Activated CD4-positive, alpha-beta T cell treated with anti-CD3 and anti-CD28 coated beads, Interleukin-2, amount 50 U/mL, for 16 hours (primary cell): ENCODE measurements around the gene LCE3C.
"Not testable (repeated sequence)": the region's sequence is repeated elsewhere in the genome, so short reads cannot be mapped to it uniquely, and the experiment has no call there.

Experiments used
- DNase-seq: peaks from one replicate; pipeline ENCODE4 v3.0.0-alpha.2; 2020

Gene LCE3C, protein sequence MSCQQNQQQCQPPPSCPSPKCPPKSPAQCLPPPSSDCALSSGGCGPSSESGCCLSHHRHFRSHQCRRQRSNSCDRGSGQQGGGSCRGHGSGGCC

DNA sequence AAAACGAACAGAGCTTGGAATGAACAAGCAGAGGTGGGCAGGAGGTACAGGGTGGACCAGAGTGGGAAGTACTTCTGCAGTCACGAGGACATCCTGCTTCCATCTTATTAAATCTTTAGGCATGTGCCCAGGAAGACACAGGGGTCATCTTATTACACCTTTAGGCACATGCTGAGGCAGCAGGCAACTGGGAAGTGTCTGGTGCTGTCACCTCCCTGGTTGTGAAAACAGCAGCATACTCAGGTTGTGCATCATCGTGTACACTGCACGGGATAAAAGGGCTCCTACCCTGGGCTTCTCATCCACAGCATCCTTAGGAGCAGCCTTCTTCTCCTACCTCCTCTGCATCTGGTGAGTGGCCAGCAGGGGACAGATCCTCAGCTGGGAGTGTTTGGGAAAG is at the start of gene LCE3C:
LCE3C (plus strand) TSS at position 301 of the 400 bp plus-strand sequence. CDS start 498 bp downstream, outside the sequence.
- DNase-seq: no peak

DNA sequence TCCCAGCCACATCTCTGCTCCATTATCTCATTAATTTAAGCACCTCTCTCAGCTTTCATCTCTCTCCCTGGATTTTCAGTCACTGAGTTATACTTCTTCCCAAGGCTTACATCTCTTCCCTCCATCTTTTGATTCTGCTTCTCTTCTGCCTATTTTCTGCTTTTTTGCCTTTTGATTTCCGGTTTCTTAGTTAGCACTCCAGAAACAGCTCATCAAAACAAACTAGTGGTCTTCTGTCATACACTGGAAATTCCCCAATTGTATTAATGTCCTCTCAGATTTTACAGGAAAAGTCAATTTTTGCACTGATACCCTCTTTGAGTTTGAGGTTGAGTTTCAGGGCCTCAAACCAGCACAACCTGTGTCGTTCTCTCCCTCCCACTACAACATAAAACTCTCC is 34.9 kb upstream of the LCE3C start:
- DNase-seq: no peak

DNA sequence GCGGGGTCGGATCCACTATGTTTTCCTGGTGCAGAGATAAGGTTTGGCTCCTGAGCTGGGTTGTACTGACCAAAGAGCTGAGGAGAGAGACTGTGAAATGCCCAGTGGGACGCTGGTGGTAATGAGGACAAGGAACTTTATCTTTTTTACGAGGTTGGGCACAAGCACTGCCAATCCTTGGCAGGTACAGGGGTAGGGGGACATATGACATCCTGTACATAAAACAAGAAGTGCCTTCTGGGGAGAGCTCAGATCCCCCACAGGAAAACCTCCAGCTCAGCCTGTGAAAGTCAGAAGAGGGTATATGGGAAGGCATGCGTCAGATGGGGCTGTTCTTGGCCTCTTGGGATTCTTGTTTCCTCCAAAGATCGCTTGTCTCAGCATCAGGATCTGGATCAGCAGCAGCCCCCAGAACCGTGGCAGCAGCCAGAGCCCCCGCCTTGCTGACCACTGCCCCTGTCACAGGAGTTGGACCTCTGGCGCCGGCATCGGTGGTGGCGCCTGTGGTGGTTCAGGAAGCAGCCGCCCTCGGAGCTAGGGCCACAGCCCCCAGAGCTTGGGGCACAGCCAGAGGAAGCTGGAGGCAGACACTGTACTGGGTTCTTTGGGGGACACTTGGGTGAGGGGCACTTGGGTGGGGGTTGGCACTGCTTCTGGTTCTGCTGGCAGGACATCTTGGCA is 34.4 kb upstream of the LCE3C start:
- DNase-seq: no peak

DNA sequence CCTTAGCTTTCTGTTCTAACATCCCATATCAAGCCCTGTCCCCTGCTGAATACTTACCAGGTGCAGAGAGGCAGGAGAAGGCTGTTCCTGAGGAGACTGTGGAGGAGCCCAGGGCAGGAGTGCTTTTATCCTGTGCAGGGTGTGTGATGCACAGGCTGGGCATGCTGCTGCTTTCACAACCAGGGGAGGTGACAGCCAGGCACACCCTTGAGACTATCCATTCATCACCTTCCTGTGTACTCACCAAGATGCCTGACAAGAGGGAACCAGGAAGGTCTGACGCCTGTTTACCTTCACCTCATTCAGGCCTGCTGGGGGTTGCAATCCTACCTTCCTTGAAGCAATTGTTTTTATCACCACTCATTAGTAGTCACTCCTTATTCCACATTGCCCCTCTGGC is 33.4 kb upstream of the LCE3C start, which contains the start of gene LCE3E:
LCE3E (minus strand) TSS at position 100 of the 400 bp plus-strand sequence. CDS start 572 bp downstream, outside the sequence.
- DNase-seq: no peak

DNA sequence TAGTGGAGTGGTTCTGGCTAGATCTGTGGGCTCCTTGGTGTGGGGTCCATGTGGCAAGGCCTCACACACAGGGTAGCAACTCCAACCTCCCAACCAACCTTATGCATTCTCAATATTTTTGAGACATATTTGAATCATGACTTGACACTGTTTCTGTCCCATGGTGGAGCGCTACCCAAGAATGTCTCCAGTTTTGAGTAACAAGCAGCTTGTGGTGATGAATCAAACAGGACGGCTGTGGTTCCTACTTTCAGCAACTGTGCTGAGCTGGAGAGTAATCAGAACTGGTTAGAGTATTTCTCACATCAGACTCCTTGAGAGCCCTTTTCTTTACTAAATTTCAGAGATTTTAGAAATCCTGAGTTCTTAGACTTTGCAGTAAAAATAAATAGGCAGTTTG is 22.9 kb upstream of the LCE3C start:
- peak; percentile 88 for DNase-seq

DNA sequence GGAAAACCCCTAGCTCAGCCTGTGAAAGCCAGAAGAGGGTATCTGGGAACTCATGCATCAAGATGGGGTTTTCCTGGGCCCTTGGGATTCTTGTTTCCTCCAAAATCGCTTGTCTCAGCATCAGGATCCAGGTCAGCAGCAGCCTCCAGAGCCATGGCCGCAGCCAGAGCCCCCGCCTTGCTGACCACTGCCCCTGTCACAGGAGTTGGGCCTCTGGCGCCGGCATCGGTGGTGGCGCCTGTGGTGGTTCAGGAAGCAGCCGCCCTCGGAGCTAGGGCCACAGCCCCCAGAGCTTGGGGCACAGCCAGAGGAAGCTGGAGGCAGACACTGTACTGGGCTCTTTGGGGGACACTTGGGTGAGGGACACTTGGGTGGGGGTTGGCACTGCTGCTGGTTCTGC is 20.5 kb upstream of the LCE3C start:
- not testable (repeated sequence) for DNase-seq

DNA sequence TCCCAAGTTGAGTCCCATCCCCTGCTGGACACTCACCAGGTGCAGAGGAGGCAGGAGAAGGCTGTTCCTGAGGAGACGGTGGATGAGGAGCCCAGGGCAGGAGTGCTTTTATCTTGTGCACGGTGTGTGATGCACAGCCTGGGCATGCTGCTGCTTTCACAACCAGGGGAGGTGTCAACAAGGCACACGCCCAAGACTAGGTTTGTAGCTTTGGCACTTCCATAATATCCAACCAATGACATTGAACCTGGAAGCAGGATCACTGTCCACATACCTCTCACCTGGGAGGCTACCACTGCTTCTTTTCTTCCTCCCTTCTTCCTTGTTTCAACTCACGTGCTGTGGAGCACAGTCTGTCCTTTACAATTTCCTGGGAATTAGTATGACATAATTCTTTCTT is 19.6 kb upstream of the LCE3C start, which contains the start of gene LCE3D:
LCE3D (minus strand) TSS at position 84 of the 400 bp plus-strand sequence. CDS start 580 bp downstream, outside the sequence.
- DNase-seq: no peak

DNA sequence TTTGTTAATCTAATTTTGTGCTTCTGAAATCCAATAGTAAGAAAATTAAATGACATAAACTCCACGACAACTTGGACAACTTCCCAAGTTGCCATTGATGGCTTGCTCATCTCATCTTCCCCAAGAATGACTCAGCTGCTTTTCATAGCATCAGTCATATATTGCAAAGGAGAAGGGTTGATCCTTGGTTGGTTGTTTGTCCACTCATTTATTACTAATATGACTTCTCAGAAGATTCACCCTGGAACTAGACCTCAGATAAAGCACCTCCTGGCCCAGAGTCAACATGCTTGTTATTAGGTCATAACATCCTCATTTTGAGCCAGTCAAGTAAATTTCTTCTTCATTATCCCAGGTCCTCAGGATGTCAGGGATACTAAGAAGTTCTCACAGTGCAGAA is 17.4 kb upstream of the LCE3C start:
- peak; percentile 17 for DNase-seq

DNA sequence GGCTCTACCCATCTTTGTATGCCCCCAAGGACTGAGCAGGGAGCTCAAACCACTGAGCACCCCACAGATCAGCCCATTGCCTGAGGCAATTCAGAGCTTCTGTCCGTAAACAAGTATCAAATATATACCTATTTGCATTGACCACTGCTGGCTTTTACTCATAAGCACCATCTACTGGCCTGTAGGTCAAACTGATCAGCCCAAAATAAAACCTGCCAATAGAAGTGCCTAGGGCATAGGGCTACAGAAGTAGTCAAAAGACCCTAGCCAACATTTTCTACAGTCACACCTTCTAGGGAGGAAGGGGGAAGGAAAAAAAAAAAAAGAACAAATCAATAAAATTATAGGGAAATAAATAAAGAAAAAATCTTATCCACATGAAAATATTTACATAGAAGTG is 14.4 kb upstream of the LCE3C start:
- no peak for DNase-seq

DNA sequence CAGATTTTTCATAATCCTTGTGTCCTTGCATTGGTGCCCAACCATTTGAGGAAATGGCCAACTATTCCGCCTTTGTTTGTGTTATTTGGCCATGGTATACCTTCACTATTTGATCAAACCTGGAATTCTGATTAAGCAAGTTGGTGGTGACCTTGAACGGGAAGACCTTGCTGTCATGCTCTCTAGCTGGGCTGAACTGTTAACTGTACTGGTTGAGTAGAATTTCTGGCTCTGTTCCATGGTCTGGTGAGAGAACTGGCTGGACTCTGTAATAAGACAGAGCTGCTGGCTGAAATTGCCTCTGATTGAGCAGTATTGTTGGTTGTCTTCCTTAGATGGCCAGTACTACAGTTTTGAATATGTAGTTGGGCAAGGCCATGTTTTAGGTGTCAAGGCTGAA is 3.0 kb upstream of the LCE3C start:
- DNase-seq: no peak

DNA sequence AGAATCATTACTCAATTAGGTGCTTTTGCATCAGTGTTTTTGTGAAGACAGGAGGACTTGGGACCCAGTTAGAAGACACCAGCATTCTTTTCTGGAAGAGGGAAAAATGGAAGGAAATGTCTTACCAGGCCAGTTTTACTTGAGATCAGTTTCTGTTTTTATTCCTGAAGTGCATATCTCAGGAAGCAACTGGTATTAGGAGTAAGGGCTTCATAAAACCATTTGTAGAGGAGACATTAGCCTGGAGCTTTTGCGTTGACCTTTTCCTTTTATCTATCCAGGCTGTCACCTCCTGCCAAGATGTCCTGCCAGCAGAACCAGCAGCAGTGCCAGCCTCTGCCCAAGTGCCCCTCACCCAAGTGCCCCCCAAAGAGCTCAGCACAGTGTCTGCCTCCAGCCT is 13.5 kb downstream of the LCE3C start, which contains the start of gene LCE3B:
LCE3B (plus strand) TSS at position 301 of the 400 bp plus-strand sequence; CDS start at position 301, 0 bp downstream.
- DNase-seq: no peak

DNA sequence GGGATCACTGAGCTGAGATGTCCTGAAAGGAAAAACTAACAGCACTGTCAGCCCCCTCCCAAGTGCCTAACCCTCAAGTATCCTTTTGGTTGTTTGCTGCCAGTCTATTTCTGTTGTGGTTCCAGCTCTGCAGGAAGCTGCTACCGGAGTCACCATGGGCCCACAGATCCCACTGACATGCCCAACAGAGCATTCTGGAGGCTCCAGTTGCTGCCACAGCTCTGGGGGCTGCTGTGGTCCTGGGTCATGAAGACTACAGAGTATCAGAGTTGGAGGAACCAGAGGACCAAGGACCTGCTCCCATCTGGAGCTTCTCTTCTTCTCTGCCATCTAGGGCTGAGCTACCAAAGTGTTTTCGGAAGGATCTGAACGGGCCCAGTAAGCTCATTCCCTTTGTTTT is 22.0 kb downstream of the LCE3C start:
- no peak for DNase-seq

DNA sequence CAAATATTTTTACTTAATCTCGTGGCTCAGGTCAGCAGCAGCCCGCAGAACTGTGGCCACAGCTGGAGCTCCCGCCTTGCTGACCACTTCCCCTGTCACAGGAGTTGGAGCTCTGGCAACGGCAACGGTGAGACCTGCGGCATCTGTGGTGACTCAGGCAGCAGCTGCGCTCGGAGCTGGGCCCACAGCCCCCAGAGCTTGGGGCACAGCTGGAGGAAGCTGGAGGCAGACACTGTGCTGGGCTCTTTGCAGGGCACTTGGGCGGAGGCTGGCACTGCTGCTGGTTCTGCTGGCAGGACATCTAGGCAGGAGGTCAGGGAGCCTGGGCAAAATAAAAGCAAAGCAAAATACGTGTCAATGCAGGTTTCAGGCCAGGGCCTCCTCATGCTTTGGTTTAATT is 22.8 kb downstream of the LCE3C start, which contains the start of gene LCE3A:
LCE3A (minus strand) TSS at position 301 of the 400 bp plus-strand sequence; CDS start at position 301, 0 bp downstream.
- peak; percentile 40 for DNase-seq

DNA sequence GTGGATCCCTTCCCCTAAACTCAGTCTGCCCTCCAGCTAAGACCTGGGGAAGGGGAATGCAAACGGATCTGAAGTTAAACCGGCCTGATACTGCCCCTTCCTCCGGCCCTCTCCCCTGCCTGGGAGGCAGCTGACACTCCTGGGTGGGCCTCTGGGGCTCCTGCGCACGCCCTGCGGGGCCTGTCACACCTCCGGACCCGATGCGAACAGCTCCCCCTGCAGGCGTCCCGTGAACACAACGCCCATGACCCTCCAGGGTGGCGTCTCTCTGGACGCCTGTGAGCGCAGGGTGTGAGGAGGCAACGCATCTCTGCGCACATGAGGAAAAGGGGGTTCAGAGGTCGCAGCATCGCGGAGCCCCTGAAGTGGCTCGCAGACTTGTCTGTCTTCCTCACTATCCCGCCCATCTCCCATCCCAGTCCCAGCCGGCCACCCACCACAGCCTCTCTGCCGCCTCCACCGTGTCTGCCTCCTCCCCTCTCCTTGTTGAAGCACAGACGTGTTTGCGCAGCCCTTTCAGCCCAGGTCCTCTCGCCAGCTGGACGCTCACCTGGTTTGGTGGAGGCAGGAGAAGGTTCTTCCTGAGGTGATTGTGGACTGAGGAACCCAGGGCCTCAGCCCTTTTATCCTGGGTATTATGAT is 23.3 kb downstream of the LCE3C start:
- DNase-seq: peak; percentile 53

DNA sequence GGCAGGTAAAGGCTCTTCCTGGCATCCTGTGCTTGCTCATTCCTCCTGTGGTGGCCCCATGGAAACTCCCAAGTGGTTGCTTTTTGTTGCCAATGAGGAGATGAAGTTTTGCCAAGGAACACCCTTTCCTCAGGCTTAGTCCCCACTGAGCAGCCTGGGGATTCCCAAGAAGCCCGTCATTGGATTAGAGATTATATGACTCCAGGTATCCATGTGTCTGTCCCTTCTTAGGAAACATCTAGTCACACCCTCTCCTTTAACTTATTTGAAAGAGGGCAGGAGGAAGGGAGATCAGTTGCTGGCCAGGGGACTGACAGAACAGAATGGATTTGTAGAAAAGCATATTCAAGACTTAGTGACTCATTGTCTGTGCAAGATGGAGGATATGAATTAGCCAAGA is 26.7 kb downstream of the LCE3C start:
- DNase-seq: no peak

DNA sequence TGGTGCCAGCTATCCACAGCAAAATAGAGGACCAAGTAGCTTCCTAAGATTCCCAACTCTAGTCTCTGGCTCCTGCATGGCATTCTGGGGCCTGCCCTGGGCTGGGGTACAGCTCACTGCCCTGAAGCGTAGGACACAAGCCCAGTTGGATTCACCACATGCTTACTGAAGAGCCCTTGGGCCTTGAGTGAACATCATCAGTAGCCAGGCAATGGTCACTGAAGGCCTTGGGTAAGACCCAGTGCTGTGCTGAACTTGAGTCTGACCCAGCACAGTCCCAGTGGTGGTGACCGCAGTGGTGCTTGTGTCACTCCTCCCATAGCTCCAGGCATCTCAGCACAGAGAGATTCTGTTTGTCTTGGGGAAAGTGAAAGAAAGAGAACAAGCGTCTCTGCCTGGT is 30.6 kb downstream of the LCE3C start:
- no peak for DNase-seq

DNA sequence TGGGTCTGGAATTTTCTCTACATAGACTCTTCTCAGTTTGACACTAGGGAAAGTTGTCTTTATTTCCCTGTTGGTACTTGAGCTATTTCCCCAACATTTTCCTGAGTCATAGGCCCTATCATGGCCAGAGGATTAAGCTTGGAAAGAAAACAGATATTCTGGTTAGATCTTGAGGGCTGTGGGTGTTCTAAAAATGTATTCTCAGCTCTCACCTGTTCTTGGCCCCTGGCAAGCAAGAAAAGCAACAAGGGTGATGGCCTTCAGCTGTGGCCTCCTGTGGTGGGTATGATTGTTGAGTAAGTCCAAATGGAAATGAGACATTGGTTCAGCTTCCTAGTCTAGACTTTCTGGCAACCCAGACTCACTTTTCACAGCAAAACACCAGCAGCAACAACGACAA is 40.3 kb downstream of the LCE3C start:
- no peak for DNase-seq

DNA sequence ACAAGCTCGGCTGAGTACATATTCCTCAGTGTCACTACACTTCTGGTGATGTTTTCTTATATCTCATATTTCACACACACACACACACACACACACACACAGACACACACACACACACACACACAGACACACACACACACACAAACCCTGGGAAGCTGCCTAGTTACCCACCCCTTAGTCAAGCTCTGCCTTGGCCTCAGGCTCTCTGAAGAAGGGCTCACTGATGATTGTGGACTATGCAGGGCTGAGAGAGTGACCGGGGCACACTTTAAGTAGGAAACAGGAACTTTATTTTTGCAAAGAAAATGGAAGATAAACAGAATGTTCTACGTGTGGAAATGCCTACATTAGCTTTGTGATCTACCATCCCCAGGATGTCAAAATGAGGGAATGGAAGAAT is 43.9 kb downstream of the LCE3C start:
- DNase-seq: no peak

DNA sequence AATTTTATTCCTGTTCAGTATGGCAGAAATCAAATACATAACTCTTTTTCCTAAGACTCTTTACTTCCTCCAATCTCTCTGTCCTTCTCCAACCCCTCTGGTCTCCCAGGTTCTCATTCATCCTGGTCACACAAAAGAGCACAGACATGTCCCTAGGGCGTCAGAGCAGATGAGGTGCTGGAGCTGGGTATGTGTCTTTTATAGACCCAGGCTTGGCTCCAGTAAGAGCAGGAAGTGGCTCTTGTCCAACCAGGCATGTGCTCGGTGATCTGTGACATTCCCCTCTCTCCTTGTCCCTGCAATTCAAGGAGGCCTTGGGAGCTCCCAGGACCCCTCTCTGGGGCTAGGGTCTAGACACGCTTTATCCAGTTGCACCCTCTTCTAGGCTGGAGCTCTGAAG is 45.1 kb downstream of the LCE3C start:
- no peak for DNase-seq

DNA sequence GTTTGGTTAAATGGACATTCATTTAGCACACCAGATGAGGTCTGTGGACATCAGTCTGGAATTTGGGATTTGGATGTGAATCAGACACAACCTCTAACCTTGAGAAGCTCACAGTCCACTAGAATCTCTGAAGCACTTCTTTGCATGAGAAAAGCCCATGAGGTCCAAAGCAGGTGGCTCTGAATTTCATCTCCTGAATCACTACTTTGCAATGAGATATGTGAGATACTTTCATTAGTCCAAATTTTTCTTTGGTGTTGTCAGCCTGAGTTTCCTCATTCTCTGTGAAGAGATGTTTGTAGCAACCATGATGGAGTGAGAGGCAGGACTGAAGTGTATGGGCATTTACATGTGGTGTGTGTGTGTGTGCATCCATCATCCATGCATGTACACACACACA is 46.6 kb downstream of the LCE3C start:
- DNase-seq: no peak
